Measurements from ENCODE around the gene ACP2. TPM values are rescaled to one million over a fixed set of nuclear protein-coding genes. Genes with fewer than 3 reads are reported as not detected.

Gene ACP2, protein sequence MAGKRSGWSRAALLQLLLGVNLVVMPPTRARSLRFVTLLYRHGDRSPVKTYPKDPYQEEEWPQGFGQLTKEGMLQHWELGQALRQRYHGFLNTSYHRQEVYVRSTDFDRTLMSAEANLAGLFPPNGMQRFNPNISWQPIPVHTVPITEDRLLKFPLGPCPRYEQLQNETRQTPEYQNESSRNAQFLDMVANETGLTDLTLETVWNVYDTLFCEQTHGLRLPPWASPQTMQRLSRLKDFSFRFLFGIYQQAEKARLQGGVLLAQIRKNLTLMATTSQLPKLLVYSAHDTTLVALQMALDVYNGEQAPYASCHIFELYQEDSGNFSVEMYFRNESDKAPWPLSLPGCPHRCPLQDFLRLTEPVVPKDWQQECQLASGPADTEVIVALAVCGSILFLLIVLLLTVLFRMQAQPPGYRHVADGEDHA
- polyA plus RNA-seq (ENCODE audit: insufficient read length in 4 of 4) = 10 to 100 TPM; 42.4 to 60.6 (median 45.9) TPM

DNA sequence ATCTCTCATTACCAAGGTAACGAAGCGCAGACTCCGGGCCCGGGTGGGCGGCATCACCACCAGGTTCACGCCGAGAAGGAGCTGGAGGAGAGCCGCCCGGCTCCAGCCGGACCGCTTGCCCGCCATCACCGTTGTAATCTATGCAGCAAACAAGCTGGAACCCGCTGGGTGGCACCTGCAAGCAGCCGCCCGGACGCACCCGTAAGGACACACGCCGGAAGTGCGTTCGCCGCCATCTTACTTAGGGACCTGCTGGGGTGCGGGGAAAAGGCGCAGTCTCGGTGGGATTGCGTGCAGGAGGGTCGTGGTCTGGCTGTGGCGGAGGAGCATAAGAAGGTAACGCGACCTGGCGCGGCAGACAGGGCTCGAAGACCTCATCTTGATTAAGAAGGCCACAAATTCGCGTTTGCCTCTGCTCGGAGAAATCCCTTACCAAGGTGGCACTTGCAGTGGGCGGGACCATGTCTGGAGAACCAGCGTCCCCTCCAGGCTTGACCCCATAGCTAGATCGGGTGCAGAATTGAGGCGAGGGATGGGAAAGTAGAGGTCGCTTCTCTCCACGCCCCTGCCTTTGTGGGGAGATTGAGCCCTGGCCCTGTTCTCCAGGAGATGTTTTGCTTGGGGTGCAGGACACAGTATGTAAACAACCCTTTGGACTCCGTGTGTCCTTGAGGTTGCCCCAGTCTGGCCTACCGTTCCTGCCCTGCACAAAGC lies at the start of gene ACP2:
TSS of gene ACP2 (minus strand) at position 151 of the 714 bp plus-strand sequence. CDS start at position 126, 25 bp downstream.
- DNase-seq (ENCODE audit: low read depth in 4 of 4, low spot score in 3 of 4) = peak; percentile 76 to 82 (median 80)

DNA sequence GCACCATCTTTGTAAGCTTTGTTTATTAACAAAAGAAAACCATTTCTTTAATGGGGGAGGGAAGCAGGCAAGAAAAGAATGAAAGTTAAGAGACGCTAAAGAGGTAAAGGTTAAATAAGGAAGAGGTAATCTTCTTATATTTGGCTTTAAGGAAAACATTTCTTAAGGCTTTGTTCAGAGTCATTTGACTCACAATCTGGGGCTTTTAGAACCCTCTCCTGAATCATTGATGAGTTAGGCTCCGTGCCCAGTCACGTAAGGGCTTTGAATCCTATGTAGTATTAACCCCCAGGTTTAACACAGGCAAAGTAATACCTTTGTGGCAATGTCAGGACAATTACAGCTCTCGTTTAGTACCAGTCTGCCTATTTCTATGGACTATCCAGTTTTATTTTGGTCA lies 47.4 kb upstream of the ACP2 start:
- DNase-seq (ENCODE audit: low read depth in 4 of 4, low spot score in 3 of 4) = no peak

DNA sequence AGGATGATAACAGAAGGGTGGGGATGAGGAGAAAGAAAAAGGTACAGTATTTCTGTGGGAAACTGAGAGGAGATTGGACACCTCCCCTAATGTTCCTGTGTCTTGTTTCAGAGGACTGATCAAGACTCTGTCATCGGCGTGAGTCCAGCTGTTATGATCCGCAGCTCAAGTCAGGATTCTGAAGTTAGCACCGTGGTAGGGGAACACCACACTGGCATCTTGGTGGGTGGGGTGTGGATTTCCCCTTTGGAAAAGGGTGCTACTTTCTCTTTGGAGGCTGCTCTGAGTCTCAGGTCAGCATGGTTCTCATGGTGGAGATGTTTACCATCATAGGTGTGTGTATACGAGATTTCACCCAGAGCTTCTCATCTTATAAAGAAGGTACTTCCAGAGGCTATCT lies 46.8 kb upstream of the ACP2 start:
- DNase-seq (ENCODE audit: low read depth in 4 of 4, low spot score in 3 of 4) = no peak

DNA sequence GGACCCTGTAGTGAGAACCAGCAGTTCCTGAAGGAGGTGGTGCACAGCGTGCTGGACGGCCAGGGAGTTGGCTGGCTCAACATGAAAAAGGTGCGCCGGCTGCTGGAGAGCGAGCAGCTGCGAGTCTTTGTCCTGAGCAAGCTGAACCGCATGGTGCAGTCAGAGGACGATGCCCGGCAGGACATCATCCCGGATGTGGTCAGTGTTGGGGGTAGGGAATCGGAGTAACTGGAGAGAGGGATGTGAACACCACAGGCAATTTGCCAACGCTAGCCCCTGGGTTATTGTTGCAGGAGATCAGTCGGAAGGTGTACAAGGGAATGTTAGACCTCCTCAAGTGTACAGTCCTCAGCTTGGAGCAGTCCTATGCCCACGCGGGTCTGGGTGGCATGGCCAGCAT lies 41.2 kb upstream of the ACP2 start:
- DNase-seq (ENCODE audit: low read depth in 4 of 4, low spot score in 3 of 4) = no peak

DNA sequence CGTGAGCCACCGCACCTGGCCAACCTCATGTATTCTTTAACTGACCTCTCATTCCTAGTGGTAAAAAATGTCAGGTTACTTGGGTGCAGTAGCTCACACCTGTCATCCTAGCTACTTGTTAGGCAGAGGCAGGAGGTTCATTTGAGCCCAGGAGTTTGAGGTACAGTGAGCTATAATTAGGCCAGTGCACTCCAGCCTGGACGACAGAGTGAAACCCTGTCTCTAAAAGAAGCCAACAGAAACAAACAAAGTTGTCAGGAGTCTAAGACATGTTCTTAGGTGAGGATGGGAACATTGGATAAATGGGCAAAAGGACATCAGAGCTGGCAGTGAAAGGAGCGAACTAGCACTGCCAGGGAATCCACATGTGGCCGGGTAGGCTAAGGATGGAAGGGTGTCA lies 39.5 kb upstream of the ACP2 start:
- no peak for DNase-seq (ENCODE audit: low read depth in 4 of 4, low spot score in 3 of 4)

DNA sequence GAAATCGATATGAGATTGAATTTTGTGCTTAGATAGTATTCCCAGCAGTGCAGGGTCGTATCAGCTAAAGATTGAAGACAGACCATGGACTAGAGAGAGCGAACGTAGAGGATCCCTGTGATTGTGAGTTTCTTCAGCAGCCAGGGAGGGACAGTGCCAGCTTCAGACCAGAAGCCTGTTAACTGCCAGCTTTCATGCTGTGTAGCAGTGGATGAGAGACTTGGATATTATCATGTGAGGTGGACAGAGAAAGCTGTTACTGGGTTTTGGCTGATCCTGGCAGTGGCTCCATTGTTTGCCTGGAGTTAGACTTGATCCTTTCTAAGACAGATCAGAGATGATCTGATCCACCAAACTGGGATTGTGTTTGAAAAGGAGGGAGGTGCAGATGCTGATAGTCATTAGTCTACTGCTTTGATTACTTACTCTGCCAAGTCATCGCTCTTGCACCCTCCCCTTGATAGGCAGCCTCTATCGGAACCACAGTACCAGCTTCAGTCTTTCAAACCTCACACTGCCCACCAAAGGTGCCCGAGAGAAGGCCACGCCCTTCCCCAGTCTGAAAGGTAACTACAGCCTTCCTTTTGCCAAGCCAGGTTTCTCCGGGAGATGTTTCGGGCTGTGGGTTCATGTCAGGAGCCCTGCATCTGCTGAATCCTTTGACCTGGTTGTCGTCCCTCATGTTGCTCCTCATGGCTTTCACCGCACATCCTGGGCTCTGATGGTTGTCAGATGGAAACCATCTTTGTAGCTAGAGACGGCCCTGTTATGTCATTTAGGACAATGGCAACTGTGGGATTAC lies 37.6 kb upstream of the ACP2 start:
- DNase-seq (ENCODE audit: low read depth in 4 of 4, low spot score in 3 of 4) = no peak

DNA sequence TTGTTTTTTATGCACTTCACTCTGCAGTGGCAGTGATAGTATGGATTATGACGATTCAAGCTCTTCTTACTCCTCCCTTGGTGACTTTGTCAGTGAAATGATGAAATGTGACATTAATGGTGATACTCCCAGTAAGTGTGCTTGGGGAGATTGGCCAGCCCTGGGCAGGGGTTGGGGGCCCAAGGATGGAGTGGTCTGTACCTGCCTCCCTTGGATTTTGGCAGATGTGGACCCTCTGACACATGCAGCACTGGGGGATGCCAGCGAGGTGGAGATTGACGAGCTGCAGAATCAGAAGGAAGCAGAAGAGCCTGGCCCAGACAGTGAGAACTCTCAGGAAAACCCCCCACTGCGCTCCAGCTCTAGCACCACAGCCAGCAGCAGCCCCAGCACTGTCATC lies 35.5 kb upstream of the ACP2 start:
- DNase-seq (ENCODE audit: low read depth in 4 of 4, low spot score in 3 of 4) = no peak

DNA sequence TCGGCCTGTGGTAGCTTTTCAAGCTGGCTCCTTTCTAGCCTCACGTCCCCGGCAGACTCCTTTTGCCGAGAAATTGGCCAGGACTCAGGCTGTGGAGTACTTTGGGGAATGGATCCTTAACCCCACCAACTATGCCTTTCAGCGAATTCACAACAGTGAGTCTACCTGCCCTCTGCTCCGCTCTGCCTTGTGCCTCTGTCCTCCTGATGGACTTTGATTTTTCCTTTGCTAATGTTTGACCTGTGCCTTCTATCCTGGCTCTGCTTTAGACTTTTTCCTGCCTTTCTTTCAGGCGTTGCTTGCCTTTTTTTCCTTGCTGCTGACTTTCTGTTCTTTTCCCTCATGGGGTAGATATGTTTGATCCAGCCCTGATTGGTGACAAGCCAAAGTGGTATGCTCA lies 33.8 kb upstream of the ACP2 start:
- DNase-seq (ENCODE audit: low read depth in 4 of 4, low spot score in 3 of 4) = no peak

DNA sequence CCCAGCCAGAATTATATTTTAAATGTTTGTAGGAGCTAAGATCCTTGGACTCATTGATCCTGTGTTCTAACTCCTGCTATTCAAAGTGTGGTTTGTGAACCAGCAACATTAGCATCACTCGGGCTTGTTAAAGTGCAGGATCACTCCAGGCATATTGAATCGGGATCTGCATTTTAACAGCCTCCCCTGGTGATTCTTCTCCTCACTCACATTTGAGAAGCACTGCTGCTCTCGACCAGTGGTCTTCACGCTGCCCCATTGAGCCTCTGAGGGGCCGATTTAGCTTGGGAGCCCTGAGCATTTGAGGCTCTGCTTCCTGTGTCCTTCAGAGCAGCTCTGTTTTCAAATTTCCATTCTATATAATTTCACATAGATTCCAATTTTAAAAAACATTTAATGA lies 32.2 kb upstream of the ACP2 start:
- DNase-seq (ENCODE audit: low read depth in 4 of 4, low spot score in 3 of 4) = no peak

DNA sequence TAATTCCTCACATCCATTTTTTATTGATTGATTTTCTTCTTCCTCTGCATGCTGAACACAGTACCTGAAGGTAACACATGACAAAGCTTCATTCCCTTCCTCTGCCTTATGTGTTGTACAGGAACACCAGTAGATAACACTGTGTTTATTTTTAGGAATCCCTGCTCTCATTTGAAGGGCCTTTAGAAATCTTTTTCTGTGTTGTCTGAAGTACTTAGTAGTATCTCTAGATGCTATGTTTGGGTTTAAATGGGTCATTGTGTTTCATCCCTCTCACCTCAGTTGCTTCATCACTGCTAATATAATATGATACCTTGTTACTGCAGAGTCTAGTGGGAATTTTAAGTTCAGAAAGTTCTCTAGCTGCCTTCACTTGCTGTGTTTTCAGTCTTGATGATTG lies 31.5 kb upstream of the ACP2 start:
- no peak for DNase-seq (ENCODE audit: low read depth in 4 of 4, low spot score in 3 of 4)

DNA sequence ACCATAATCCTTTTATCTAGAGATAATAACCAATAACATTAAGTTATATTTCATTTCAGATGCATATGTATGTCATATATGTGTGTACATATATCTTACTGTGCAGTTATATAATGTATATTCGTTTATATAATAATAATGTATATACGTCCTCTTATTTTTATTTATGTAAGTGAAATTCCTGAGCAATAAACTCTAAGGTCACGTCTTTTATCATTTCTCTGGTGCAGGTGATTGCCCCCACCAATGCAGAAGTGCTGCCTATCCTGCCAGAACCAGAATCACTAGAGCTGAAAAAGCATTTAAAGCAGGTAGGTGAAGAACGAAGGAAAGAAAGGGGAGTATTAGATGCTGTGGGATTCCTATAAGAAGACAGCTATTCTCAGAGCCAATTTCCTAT lies 30.2 kb upstream of the ACP2 start:
- DNase-seq (ENCODE audit: low read depth in 4 of 4, low spot score in 3 of 4) = no peak

DNA sequence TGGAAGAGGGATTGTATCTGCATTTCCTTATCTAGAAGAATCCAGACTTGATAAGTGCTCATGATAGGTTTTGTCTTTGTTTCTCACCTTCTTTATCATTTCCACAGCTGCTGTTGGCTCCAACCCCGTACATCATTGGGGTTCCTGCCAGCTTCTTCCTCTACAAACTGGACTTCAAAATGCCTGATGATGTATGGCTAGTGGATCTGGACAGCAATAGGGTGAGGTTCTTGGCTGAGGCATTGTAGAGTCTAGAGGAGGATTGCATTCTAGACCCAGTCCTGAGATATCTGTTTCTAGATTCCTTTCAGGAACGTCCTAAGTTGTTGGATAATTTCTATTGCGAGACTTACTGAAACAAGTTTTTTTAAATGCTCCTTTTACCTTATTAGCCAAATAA lies 29.4 kb upstream of the ACP2 start:
- DNase-seq (ENCODE audit: low read depth in 4 of 4, low spot score in 3 of 4) = no peak

DNA sequence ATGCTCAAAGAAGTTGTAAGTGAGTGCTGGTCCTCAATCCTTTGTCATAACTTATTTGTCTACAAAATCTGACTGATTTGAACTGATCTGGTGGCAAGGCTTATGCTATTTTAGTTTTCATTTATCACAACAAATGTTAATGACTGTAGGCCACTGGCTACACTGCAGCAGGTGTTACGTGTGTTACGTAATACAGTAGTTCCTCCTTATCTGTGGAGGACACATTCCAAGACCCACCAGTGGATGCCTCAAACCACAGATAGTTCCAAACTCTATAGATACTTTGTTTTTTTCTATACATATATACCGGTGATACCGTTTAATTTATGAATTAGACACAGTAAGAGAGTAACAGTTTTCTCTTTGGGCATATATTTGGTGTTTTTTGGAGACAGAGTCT lies 28.3 kb upstream of the ACP2 start:
- DNase-seq (ENCODE audit: low read depth in 4 of 4, low spot score in 3 of 4) = no peak

DNA sequence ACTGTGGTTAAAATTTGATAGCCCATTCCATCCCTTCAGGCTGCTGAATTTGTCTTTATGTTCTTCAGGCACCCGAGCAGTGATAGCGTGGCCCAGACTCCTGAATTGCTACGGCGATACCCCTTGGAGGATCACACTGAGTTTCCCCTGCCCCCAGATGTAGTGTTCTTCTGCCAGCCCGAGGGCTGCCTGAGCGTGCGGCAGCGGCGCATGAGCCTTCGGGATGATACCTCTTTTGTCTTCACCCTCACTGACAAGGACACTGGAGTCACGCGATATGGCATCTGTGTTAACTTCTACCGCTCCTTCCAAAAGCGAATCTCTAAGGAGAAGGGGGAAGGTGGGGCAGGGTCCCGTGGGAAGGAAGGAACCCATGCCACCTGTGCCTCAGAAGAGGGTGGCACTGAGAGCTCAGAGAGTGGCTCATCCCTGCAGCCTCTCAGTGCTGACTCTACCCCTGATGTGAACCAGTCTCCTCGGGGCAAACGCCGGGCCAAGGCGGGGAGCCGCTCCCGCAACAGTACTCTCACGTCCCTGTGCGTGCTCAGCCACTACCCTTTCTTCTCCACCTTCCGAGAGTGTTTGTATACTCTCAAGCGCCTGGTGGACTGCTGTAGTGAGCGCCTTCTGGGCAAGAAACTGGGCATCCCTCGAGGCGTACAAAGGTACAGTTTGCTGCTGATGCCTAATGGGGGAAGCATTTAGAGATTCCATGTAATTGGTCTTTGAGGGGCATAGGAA lies 26.1 kb upstream of the ACP2 start:
- no peak for DNase-seq (ENCODE audit: low read depth in 4 of 4, low spot score in 3 of 4)

DNA sequence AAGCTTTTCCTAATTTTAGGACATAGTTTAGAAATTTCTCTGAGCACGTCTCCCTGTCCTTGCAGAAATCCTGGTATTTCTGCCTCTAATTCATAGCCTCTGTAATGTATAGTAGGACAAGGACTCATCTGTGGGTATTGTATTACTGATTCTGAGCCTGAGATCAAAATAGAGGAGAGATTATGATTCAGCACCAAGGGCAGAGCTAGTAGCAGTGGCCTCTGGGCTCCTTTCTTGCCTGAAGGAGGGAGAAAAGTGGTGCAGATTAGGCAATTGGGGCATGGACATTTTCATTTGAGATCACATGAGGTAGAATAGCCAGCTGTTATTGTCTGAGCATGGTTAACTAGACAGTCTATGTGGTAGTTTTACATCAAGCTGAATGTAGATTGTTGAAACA lies 24.1 kb upstream of the ACP2 start:
- no peak for DNase-seq (ENCODE audit: low read depth in 4 of 4, low spot score in 3 of 4)

DNA sequence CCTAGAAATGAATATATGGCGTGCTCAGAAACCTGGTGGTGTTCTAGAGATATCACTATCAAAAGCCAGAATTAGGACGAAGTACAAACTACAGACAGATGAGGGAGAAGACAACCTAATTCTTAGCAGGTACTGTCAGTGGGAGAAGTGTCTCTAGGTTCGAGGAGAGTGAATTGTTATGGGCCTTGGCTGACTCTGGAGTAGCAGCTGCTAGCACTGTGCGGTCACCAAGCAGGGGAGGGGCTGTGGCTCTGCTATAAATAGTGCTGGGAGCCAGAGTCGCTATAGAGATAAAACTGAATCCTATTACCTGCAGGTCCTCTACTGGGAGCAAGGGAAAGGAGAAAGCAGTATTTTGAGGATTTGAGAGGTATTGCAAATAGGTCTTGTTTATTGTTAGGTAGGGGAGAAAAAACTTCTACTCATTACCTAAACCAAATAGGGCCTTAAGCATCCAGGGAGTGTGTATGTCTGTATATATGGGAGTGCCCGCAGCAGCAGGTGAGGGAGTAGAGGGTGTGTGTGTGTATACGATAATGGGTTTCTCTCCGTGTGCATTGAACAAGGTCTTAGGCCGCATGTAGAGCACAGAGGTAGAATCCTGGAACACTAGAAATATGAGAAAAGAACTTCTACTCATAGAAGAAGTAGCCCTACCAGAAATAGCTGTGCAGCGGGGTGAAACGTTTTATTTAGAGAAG lies 23.5 kb upstream of the ACP2 start:
- no peak for DNase-seq (ENCODE audit: low read depth in 4 of 4, low spot score in 3 of 4)

DNA sequence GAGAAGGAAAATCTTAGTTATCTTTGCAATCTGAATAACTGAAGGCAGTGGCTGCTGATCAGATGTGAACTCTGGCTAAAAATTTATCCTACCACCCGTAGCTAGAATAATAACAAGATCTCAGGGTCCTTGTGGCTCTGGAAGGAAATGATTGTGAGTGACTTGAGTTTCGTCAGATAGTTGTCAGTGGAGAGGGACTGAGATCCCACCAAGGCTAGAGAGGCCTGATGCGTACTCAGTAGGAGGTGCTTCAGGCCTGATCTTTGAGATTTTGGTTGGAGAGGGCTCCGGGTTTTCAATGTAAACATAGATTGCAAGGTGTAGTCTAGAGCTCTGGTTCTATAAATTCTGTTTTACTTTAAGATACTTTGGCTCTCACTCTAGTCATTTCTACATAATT lies 22.7 kb upstream of the ACP2 start:
- DNase-seq (ENCODE audit: low read depth in 4 of 4, low spot score in 3 of 4) = no peak

DNA sequence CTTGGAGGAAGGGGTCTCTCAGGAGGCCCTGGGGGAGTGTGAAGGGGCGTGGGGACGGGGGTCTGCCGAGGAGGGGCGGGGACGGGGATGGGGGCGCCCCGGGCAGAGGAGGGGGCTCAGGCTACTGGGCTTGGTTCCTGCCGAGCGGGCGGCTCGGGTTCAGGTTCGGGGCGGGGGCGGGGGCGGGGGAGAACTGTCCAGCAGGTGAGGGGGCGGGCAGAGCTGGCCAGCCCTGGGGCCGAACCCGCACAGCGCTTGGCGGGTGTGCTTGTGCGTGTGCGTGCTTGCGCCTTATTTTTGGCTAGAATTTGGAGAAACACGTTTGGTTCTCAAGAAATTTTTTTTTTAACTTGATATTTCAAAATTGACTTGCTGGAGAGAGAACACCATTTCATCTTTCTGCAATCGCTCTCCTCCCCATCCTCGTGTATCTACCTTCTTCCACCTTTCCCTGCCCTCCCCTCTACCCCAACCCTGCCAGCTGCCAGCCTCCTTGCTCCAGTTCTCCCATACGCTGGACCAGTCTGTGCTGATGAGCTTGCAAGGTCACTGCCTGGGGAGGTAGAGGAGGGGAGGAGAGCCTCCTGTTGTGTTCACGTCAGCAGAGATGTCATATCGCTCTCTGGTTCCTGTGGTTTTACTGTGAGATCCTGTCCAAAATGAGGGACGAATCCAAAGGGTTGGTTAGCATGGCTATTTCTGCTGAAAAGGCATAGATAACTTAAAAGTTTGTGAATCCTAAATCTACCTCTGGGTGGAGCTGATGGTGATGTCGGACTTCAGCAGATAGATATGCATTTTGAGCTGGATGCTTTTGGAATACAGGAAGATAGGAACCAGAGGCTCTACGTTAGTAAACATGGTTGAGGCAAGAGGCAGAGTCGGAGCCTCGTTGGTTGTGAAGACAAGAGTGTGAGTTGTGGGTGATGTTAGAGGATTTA lies 22.0 kb upstream of the ACP2 start:
- no peak for DNase-seq (ENCODE audit: low read depth in 4 of 4, low spot score in 3 of 4)

DNA sequence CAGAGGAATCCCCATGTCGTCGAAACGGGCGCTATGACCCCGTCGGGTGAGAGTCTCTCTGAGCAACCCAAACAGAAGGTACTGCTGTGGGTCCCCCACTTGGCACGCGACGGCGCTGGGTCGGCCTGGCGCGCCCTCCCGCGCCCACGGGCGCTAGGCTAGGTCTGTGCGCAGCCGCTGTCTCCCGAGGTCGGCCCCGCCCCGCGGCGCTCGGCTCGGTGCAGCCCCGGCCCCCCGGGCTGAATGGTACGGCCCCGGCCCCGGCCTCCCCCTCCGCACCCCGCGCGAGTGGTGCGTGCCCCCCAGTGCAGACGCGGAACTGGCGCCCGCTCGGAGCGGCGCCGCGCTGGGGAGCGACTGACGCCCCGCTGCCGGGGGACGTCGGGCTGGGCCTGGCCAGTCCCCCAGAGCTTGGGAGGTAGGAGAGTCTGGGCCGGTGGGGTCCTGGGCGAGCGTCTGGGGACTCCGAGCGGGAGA lies 21.3 kb upstream of the ACP2 start, which contains the start of gene MADD:
TSS of gene MADD (plus strand) at position 305 of the 477 bp plus-strand sequence.
- peak; percentile 52 to 67 (median 64) for DNase-seq (ENCODE audit: low read depth in 4 of 4, low spot score in 3 of 4)

Data from left renal pelvis (tissue), 4 donors.